GM23338 (cell line): ENCODE data around the gene RNF44. TPM values are rescaled to one million over a fixed set of nuclear protein-coding genes. Genes with fewer than 3 reads are reported as not detected.

ENCODE experiments used
- ATAC-seq: fragments of 200-7000 bp; cut with Tn5 transposase; 3 replicates; pipeline ENCODE4 v1.9.1; 2020
- DNase-seq: peaks from one replicate; pipeline ENCODE4 v3.0.0-alpha.2; 2015; ENCODE audit warnings: low spot score
- H2AFZ ChIP-seq: fragments of 200-600 bp; sonication (generic); 2 replicates; pipeline ENCODE4 v1.8.0; 2016; ENCODE audit warnings: antibody characterized with exemption, mild to moderate bottlenecking, moderate library complexity
- H3F3A ChIP-seq: fragments of 200-600 bp; sonication (generic); replicated peaks from 2 replicates; pipeline ENCODE4 v1.8.0; 2017; ENCODE audit warnings: antibody characterized with exemption, mixed run types, low read depth
- H3K27ac ChIP-seq: fragments of 200-600 bp; sonication (generic); 2 replicates; pipeline ENCODE4 v1.6.1; 2016; ENCODE audit warnings: low read depth
- H3K27me3 ChIP-seq: fragments of 200-600 bp; sonication (generic); 2 replicates; pipeline ENCODE4 v1.8.0; 2016; ENCODE audit warnings: mild to moderate bottlenecking, mixed run types, moderate library complexity; ENCODE audit not compliant: insufficient read depth
- H3K36me3 ChIP-seq: fragments of 200-600 bp; sonication (generic); 2 replicates; pipeline ENCODE4 v1.8.0; 2016; ENCODE audit warnings: mild to moderate bottlenecking; ENCODE audit not compliant: insufficient read depth
- H3K4me1 ChIP-seq: fragments of 200-600 bp; sonication (generic); 2 replicates; pipeline ENCODE4 v1.8.0; 2016; ENCODE audit warnings: mild to moderate bottlenecking, moderate library complexity; ENCODE audit not compliant: insufficient read depth
- H3K4me2 ChIP-seq: fragments of 200-600 bp; sonication (generic); 2 replicates; pipeline ENCODE4 v1.7.1; 2017; ENCODE audit warnings: mixed run types
- H3K4me3 ChIP-seq: fragments of 200-600 bp; sonication (generic); 2 replicates; pipeline ENCODE4 v1.6.1; 2016; ENCODE audit warnings: mixed run types
- H3K79me2 ChIP-seq: fragments of 200-600 bp; sonication (generic); replicated peaks from 2 replicates; pipeline ENCODE4 v1.8.0; 2017; ENCODE audit warnings: mild to moderate bottlenecking; ENCODE audit not compliant: insufficient read depth
- H3K9me2 ChIP-seq: fragments of 200-600 bp; sonication (generic); 2 replicates; pipeline ENCODE4 v1.8.0; 2017; ENCODE audit not compliant: insufficient read depth
- H4K20me1 ChIP-seq: fragments of 200-600 bp; sonication (generic); replicated peaks from 2 replicates; pipeline ENCODE4 v1.8.0; 2017; ENCODE audit warnings: mild to moderate bottlenecking; ENCODE audit not compliant: insufficient read depth
- H3K27ac Mint-ChIP-seq: 2 replicates; pipeline ENCODE4 v1.8.0; 2020; ENCODE audit warnings: inconsistent platforms, mild to moderate bottlenecking, moderate library complexity, mixed read lengths
- H3K27me3 Mint-ChIP-seq: 3 replicates; pipeline ENCODE4 v1.8.0; 2022; ENCODE audit warnings: low read depth, mild to moderate bottlenecking, moderate library complexity, mixed read lengths, inconsistent platforms; ENCODE audit not compliant: insufficient read depth, poor library complexity
- H3K36me3 Mint-ChIP-seq: 3 replicates; pipeline ENCODE4 v1.8.0; 2021; ENCODE audit warnings: low read depth, mild to moderate bottlenecking, inconsistent platforms, moderate library complexity, mixed read lengths
- H3K4me1 Mint-ChIP-seq: 3 replicates; pipeline ENCODE4 v1.8.0; 2020; ENCODE audit warnings: mild to moderate bottlenecking, inconsistent platforms, mixed read lengths
- H3K4me3 Mint-ChIP-seq: 3 replicates; pipeline ENCODE4 v1.8.0; 2021; ENCODE audit warnings: moderate library complexity, mild to moderate bottlenecking, inconsistent platforms, mixed read lengths
- H3K9me3 Mint-ChIP-seq: 3 replicates; pipeline ENCODE4 v1.8.0; 2020; ENCODE audit warnings: moderate library complexity, mild to moderate bottlenecking, inconsistent platforms, mixed read lengths
- CREB1 ChIP-seq: fragments of 250-450 bp; sonication (Bioruptor Pico); IDR thresholded peaks from 2 replicates; pipeline ENCODE4 v1.5.0; 2020; ENCODE audit warnings: low read depth, mild to moderate bottlenecking, moderate library complexity
- EZH2 ChIP-seq: fragments of 200-600 bp; sonication (generic); IDR thresholded peaks from one replicate; pipeline ENCODE4 v1.8.0; 2017; ENCODE audit warnings: antibody characterized with exemption, mild to moderate bottlenecking, low read depth; ENCODE audit not compliant: unreplicated experiment
- EZH2phosphoT487 ChIP-seq: fragments of 200-600 bp; sonication (generic); IDR thresholded peaks from one replicate; pipeline ENCODE4 v1.8.1; 2018; ENCODE audit warnings: antibody characterized with exemption; ENCODE audit not compliant: unreplicated experiment
- NANOG ChIP-seq: IDR thresholded peaks from 2 replicates; pipeline ENCODE4 v1.6.1; 2016; ENCODE audit warnings: antibody characterized with exemption, borderline replicate concordance
- STAT1 ChIP-seq: IDR thresholded peaks from one replicate; pipeline ENCODE4 v1.6.1; 2016; ENCODE audit warnings: antibody characterized with exemption; ENCODE audit not compliant: unreplicated experiment
- ZNF331 ChIP-seq: fragments of 250-450 bp; sonication (Bioruptor Pico); IDR thresholded peaks from 2 replicates; pipeline ENCODE4 v1.5.0; 2020; ENCODE audit warnings: low read depth, mild to moderate bottlenecking, moderate library complexity
- polyA plus RNA-seq: library from polyadenylated mRNA; unstranded; fragments of >200 nt; fragmentation: Nextera tagmentation; extraction: Ambion mirVana; gene quantifications from 2 replicates; pipeline ENCODE4 v1.2.1, GENCODE V29; 2016
- total RNA-seq: library from RNA; depleted of rRNA; stranded (reverse); fragments of >200 nt; shearing (Covaris generic); gene quantifications from 2 replicates; pipeline ENCODE4 v1.2.3, GENCODE V29; 2014
- TF ChIP-seq, protein P1 (sequence below): fragments of 250-450 bp; sonication (Bioruptor Pico); IDR thresholded peaks from 2 replicates; pipeline ENCODE4 v1.5.0; 2020; ENCODE audit warnings: mild to moderate bottlenecking, moderate library complexity
- TF ChIP-seq, protein P2 (sequence below), 2 experiments: fragments of 200-600 bp in 1 of 2; sonication (generic) in 1 of 2; conservative IDR thresholded peaks; 2 replicates each; pipeline versions ENCODE4 v1.5.1 to v1.6.1; 2016 to 2017; ENCODE audit warnings: antibody characterized with exemption in 2 of 2, low read depth in 2 of 2, mild to moderate bottlenecking in 2 of 2, moderate library complexity in 1 of 2
- TF ChIP-seq, protein P3 (sequence below): IDR thresholded peaks from one replicate; pipeline ENCODE4 v1.6.1; 2018; ENCODE audit warnings: antibody characterized with exemption; ENCODE audit not compliant: unreplicated experiment
- TF ChIP-seq, protein P4 (sequence below): IDR thresholded peaks from 2 replicates; pipeline ENCODE4 v1.6.1; 2016; ENCODE audit warnings: antibody characterized with exemption

The RNF44 gene
- total and polyA plus RNA-seq, 2 experiments from 2014 or later: 56.7 to 104 TPM

DNA sequence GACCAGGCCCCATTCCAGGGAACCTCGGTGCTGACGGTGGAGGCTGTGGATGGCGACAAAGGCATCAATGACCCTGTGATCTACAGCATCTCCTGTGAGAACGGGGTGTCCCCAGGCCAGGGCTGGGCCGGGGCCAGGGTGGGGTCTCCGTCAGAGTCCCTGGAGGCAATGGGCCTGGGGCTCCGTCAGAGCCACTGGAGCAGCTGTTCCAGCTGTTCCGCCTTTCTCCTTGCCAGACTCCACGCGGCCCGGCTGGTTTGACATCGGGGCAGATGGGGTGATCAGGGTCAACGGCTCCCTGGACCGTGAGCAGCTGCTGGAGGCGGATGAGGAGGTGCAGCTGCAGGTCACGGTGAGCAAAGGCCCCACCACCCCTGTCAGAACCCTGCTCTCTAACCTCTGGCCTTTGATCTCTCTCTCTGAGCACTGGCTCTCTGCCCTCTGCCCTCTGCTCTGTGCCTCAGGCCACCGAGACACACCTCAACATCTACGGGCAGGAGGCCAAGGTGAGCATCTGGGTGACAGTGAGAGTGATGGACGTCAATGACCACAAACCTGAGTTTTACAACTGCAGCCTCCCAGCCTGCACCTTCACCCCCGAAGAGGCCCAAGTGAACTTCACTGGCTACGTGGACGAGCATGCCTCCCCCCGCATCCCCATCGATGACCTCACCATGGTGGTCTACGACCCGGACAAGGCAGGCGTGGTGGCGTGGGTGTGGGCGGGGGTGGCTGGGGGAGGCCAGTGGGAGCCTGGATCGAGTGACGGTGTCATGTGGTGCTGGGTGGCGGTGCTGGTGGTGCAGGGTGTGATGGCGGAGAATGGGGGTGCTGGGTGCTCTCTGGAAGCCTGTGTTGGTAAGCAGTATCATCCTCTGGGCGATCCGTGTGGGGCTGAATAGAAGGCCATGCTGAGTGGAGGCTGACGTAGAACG is 38.6 kb upstream of the RNF44 start (continued):
- TF ChIP-seq, protein P1, sequence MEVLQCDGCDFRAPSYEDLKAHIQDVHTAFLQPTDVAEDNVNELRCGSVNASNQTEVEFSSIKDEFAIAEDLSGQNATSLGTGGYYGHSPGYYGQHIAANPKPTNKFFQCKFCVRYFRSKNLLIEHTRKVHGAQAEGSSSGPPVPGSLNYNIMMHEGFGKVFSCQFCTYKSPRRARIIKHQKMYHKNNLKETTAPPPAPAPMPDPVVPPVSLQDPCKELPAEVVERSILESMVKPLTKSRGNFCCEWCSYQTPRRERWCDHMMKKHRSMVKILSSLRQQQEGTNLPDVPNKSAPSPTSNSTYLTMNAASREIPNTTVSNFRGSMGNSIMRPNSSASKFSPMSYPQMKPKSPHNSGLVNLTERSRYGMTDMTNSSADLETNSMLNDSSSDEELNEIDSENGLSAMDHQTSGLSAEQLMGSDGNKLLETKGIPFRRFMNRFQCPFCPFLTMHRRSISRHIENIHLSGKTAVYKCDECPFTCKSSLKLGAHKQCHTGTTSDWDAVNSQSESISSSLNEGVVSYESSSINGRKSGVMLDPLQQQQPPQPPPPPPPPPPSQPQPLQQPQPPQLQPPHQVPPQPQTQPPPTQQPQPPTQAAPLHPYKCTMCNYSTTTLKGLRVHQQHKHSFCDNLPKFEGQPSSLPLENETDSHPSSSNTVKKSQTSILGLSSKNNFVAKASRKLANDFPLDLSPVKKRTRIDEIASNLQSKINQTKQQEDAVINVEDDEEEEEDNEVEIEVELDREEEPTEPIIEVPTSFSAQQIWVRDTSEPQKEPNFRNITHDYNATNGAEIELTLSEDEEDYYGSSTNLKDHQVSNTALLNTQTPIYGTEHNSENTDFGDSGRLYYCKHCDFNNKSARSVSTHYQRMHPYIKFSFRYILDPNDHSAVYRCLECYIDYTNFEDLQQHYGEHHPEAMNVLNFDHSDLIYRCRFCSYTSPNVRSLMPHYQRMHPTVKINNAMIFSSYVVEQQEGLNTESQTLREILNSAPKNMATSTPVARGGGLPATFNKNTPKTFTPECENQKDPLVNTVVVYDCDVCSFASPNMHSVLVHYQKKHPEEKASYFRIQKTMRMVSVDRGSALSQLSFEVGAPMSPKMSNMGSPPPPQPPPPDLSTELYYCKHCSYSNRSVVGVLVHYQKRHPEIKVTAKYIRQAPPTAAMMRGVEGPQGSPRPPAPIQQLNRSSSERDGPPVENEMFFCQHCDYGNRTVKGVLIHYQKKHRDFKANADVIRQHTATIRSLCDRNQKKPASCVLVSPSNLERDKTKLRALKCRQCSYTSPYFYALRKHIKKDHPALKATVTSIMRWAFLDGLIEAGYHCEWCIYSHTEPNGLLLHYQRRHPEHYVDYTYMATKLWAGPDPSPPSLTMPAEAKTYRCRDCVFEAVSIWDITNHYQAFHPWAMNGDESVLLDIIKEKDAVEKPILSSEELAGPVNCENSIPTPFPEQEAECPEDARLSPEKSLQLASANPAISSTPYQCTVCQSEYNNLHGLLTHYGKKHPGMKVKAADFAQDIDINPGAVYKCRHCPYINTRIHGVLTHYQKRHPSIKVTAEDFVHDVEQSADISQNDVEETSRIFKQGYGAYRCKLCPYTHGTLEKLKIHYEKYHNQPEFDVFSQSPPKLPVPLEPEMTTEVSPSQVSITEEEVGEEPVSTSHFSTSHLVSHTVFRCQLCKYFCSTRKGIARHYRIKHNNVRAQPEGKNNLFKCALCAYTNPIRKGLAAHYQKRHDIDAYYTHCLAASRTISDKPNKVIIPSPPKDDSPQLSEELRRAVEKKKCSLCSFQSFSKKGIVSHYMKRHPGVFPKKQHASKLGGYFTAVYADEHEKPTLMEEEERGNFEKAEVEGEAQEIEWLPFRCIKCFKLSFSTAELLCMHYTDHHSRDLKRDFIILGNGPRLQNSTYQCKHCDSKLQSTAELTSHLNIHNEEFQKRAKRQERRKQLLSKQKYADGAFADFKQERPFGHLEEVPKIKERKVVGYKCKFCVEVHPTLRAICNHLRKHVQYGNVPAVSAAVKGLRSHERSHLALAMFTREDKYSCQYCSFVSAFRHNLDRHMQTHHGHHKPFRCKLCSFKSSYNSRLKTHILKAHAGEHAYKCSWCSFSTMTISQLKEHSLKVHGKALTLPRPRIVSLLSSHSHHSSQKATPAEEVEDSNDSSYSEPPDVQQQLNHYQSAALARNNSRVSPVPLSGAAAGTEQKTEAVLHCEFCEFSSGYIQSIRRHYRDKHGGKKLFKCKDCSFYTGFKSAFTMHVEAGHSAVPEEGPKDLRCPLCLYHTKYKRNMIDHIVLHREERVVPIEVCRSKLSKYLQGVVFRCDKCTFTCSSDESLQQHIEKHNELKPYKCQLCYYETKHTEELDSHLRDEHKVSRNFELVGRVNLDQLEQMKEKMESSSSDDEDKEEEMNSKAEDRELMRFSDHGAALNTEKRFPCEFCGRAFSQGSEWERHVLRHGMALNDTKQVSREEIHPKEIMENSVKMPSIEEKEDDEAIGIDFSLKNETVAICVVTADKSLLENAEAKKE (CRISPR knock-in tag): no peak

DNA sequence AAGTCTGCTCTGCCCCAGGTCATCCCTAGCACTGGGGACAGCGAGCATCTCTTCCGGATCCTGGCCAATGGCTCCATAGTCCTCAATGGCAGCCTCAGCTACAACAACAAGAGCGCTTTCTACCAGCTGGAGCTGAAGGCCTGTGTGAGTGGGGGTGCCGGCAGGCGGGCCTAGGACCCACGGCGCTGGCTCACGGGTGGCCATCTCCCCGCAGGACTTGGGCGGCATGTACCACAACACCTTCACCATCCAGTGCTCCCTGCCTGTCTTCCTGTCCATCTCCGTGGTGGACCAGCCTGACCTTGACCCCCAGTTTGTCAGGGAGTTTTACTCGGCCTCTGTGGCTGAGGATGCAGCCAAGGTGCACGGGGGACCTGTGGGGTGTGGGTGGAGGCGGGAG is 37.9 kb upstream of the RNF44 start:
- Histone ChIP-seq H3K27ac (no peak overlapping the region), H3K79me2 (no peaks in the 10 kb centered on the region), H3K4me1 (no peaks in the 10 kb centered on the region), H3K27me3 (no peaks in the 10 kb centered on the region), H3K4me2 (no peak overlapping the region), H3K9me2 (no peaks in the 10 kb centered on the region), H4K20me1 (no peaks in the 10 kb centered on the region), H2AFZ (no peak overlapping the region), H3F3A (no peaks in the 10 kb centered on the region), H3K4me3 (no peak overlapping the region), H3K36me3 (no peaks in the 10 kb centered on the region)
- H3K9me3 Mint-ChIP-seq: no peaks in the 10 kb centered on the region; the same call in 1 of the 3 replicates
- ATAC-seq (no peak), DNase-seq (no peak)
- peaks cover 9% of the 10 kb centered on the region; the same call in 2 of the 3 replicates for H3K4me1 Mint-ChIP-seq
- no peak overlapping the region for H3K4me3 Mint-ChIP-seq
- peaks cover 9% of the 10 kb centered on the region for H3K27me3 Mint-ChIP-seq
- no peaks in the 10 kb centered on the region for H3K36me3 Mint-ChIP-seq
- no peak overlapping the region for H3K27ac Mint-ChIP-seq
- TF ChIP-seq, protein P2, sequence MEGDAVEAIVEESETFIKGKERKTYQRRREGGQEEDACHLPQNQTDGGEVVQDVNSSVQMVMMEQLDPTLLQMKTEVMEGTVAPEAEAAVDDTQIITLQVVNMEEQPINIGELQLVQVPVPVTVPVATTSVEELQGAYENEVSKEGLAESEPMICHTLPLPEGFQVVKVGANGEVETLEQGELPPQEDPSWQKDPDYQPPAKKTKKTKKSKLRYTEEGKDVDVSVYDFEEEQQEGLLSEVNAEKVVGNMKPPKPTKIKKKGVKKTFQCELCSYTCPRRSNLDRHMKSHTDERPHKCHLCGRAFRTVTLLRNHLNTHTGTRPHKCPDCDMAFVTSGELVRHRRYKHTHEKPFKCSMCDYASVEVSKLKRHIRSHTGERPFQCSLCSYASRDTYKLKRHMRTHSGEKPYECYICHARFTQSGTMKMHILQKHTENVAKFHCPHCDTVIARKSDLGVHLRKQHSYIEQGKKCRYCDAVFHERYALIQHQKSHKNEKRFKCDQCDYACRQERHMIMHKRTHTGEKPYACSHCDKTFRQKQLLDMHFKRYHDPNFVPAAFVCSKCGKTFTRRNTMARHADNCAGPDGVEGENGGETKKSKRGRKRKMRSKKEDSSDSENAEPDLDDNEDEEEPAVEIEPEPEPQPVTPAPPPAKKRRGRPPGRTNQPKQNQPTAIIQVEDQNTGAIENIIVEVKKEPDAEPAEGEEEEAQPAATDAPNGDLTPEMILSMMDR (conservative IDR thresholded peaks at IDR 0.05; ENCODE audit: low read depth in 2 of 2): no peak
- TF ChIP-seq NANOG (no peak), EZH2 (no peak), EZH2phosphoT487 (no peak), CREB1 (CRISPR knock-in tag) (no peak), STAT1 (no peak), ZNF331 (CRISPR knock-in tag) (no peak)
- TF ChIP-seq, protein P3, sequence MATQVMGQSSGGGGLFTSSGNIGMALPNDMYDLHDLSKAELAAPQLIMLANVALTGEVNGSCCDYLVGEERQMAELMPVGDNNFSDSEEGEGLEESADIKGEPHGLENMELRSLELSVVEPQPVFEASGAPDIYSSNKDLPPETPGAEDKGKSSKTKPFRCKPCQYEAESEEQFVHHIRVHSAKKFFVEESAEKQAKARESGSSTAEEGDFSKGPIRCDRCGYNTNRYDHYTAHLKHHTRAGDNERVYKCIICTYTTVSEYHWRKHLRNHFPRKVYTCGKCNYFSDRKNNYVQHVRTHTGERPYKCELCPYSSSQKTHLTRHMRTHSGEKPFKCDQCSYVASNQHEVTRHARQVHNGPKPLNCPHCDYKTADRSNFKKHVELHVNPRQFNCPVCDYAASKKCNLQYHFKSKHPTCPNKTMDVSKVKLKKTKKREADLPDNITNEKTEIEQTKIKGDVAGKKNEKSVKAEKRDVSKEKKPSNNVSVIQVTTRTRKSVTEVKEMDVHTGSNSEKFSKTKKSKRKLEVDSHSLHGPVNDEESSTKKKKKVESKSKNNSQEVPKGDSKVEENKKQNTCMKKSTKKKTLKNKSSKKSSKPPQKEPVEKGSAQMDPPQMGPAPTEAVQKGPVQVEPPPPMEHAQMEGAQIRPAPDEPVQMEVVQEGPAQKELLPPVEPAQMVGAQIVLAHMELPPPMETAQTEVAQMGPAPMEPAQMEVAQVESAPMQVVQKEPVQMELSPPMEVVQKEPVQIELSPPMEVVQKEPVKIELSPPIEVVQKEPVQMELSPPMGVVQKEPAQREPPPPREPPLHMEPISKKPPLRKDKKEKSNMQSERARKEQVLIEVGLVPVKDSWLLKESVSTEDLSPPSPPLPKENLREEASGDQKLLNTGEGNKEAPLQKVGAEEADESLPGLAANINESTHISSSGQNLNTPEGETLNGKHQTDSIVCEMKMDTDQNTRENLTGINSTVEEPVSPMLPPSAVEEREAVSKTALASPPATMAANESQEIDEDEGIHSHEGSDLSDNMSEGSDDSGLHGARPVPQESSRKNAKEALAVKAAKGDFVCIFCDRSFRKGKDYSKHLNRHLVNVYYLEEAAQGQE: no peak
- TF ChIP-seq, protein P4, sequence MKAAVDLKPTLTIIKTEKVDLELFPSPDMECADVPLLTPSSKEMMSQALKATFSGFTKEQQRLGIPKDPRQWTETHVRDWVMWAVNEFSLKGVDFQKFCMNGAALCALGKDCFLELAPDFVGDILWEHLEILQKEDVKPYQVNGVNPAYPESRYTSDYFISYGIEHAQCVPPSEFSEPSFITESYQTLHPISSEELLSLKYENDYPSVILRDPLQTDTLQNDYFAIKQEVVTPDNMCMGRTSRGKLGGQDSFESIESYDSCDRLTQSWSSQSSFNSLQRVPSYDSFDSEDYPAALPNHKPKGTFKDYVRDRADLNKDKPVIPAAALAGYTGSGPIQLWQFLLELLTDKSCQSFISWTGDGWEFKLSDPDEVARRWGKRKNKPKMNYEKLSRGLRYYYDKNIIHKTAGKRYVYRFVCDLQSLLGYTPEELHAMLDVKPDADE: no peak
